Gastroesophageal sphincter (tissue), 3 donors: ENCODE measurements around the gene MAP3K15.

Experiments used
- EP300 ChIP-seq: sonication (generic); formaldehyde crosslinking; IDR thresholded peaks from one replicate; pipeline ENCODE4 v1.6.1; 2017; ENCODE audit warnings: antibody characterized with exemption, mild to moderate bottlenecking
- POLR2A ChIP-seq, 2 donors: fragments of 450-650 bp; IDR thresholded peaks; one replicate each; pipeline ENCODE4 v1.6.1; 2017; ENCODE audit warnings: antibody characterized with exemption in 2 of 2, mild to moderate bottlenecking in 2 of 2, moderate library complexity in 1 of 2
- POLR2AphosphoS5 ChIP-seq: sonication (generic); formaldehyde crosslinking; IDR thresholded peaks from one replicate; pipeline ENCODE4 v1.6.1; 2017; ENCODE audit warnings: antibody characterized with exemption
- TF ChIP-seq, protein P1 (sequence below), 4 experiments: fragments of 200-600 bp in 2 of 4; fragments of 450-650 bp in 2 of 4; sonication (generic) in 1 of 4; IDR thresholded peaks; one replicate each; pipeline ENCODE4 v1.5.1; 2017 to 2019; ENCODE audit warnings: antibody characterized with exemption in 4 of 4, mild to moderate bottlenecking in 2 of 4, moderate library complexity in 2 of 4

DNA sequence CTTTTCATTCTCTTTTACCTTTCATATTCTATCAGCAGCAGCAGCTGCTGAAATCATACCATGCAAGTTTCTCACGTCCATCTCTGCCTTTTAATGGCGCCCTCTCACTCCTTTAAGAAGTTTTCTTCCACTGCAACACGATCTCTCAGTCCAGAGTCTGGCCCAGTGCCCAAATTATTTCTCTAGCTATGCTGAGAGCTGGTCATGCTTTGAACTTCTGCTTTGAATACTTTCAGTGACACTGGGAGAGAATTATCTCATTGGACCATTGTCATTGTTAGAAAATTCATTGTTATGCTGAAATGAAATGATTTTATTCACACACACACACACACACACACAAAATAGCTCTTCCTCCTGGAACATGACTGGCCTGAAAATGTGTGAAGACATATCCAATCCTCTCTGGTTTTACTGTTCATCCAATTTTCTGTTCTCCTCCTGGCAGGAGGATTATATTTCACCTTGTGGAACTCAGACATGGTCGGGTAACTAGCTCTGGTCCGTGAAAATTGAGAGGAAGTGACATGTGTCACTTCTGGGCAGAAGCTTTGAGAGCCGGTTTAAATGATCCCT, 172.9 kb downstream of the MAP3K15 start:
- TF ChIP-seq POLR2A (IDR thresholded peaks at IDR 0.05) (no peak), POLR2AphosphoS5 (no peak), EP300 (no peak)
- TF ChIP-seq, protein P1, sequence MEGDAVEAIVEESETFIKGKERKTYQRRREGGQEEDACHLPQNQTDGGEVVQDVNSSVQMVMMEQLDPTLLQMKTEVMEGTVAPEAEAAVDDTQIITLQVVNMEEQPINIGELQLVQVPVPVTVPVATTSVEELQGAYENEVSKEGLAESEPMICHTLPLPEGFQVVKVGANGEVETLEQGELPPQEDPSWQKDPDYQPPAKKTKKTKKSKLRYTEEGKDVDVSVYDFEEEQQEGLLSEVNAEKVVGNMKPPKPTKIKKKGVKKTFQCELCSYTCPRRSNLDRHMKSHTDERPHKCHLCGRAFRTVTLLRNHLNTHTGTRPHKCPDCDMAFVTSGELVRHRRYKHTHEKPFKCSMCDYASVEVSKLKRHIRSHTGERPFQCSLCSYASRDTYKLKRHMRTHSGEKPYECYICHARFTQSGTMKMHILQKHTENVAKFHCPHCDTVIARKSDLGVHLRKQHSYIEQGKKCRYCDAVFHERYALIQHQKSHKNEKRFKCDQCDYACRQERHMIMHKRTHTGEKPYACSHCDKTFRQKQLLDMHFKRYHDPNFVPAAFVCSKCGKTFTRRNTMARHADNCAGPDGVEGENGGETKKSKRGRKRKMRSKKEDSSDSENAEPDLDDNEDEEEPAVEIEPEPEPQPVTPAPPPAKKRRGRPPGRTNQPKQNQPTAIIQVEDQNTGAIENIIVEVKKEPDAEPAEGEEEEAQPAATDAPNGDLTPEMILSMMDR (IDR thresholded peaks at IDR 0.05) = no peak
